Small intestine (tissue), 7 donors: Measurements from ENCODE around the gene ZWILCH. TPM values are rescaled to one million over a fixed set of nuclear protein-coding genes. Genes with fewer than 3 reads are reported as not detected.

Source experiments
- DNase-seq, 2 donors: peaks; one replicate each; pipeline versions ENCODE4 v3.0.0 to v3.0.0-alpha.2; 2013
- FAIRE-seq: peaks from 2 replicates; lab custom pipeline; 2012; peaks lifted over from hg19 to GRCh38; lab: Jason Lieb, UNC
- H3K27ac ChIP-seq, 3 donors: one replicate each; pipeline ENCODE4 v1.5.1; 2013; ENCODE audit warnings: low read length in 2 of 3, mild to moderate bottlenecking in 2 of 3, control low read depth in 1 of 3, inconsistent platforms in 1 of 3, low read depth in 1 of 3, moderate library complexity in 1 of 3
- H3K27me3 ChIP-seq, 3 donors: one replicate each; pipeline ENCODE4 v1.6.1; 2013; ENCODE audit warnings: low read length in 3 of 3, inconsistent platforms in 1 of 3; ENCODE audit not compliant: control insufficient read depth in 3 of 3, insufficient read depth in 3 of 3
- H3K36me3 ChIP-seq, 3 donors: one replicate each; pipeline ENCODE4 v1.6.1; 2013; ENCODE audit warnings: low read length in 3 of 3, inconsistent platforms in 1 of 3, low read depth in 1 of 3, mild to moderate bottlenecking in 1 of 3, moderate library complexity in 1 of 3; ENCODE audit not compliant: control insufficient read depth in 3 of 3, insufficient read depth in 2 of 3
- H3K4me1 ChIP-seq, 3 donors: one replicate each; pipeline ENCODE4 v1.6.1; 2013; ENCODE audit warnings: low read length in 2 of 3, inconsistent platforms in 1 of 3, low read depth in 1 of 3, mild to moderate bottlenecking in 1 of 3, moderate library complexity in 1 of 3; ENCODE audit not compliant: control insufficient read depth in 3 of 3, insufficient read depth in 2 of 3
- H3K4me3 ChIP-seq, 3 donors: one replicate each; pipeline ENCODE4 v1.5.1; 2013; ENCODE audit warnings: low read length in 3 of 3, control low read depth in 1 of 3, inconsistent platforms in 1 of 3, low read depth in 1 of 3, mild to moderate bottlenecking in 1 of 3, moderate library complexity in 1 of 3
- H3K9me3 ChIP-seq, 2 donors: one replicate each; pipeline ENCODE4 v1.6.1; 2013; ENCODE audit warnings: low read depth in 1 of 2, low read length in 1 of 2; ENCODE audit not compliant: control insufficient read depth in 2 of 2, insufficient read depth in 1 of 2
- WGBS, 3 donors: extraction: QIAGEN DNeasy Blood & Tissue Kit; methylation state at CpG; one replicate each; pipeline ENCODE4 v1.1.7; 2013; 5-methylcytosine and 5-hydroxymethylcytosine counted together
- polyA plus RNA-seq, 4 donors: library from polyadenylated mRNA; stranded (reverse) in 3 of 4; unstranded in 1 of 4; fragments of 200-250 nt in 3 of 4; fragments of 120-200 nt in 1 of 4; gene quantifications; one replicate each; pipeline versions ENCODE4 v1.2.1 to v1.2.3, GENCODE V29; 2013
- donor health status: healthy with polysubstance abuse.
- donor health status: control.
- donor health status: control.
- donor health status: Bipolar disorder and iron deficiency.
- donor health status: healthy.

ZWILCH gene
- polyA plus RNA-seq, 4 donors = 2.5 to 13.1 (median 8.5) TPM

DNA sequence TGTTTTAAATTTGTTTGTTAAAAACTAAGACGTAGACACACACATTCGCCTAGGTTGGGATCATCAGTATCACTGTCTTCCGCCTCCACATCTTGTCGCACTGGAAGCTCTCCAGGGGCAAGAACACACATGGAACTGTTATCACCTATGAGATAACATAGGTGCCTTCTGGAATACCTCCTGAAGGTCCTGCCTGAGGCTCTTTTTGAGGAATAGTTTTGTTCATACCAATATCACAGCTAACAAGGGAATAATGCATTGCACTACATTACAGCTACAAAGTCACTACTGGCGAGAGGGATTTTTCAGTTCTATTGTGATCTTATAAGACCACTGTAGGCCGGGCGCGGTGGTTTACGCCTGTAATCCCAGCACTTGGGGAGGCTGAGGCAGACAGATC is 29.9 kb downstream of the ZWILCH start:
- no peaks in the 10 kb centered on the region for H3K9me3 ChIP-seq
- H3K4me1 ChIP-seq = no peaks in the 10 kb centered on the region
- FAIRE-seq (no peak), DNase-seq (no peak)
- no peak overlapping the region for H3K27ac ChIP-seq
- 89 to 92% (median 90%) methylated on average over 9 of the region's 9 CpGs for WGBS, 3 donors
- H3K27me3 ChIP-seq = no peaks in the 10 kb centered on the region
- peaks cover 0 to 10% (median 0%) of the 10 kb centered on the region in 3 donors for H3K36me3 ChIP-seq
- H3K4me3 ChIP-seq = no peak overlapping the region

DNA sequence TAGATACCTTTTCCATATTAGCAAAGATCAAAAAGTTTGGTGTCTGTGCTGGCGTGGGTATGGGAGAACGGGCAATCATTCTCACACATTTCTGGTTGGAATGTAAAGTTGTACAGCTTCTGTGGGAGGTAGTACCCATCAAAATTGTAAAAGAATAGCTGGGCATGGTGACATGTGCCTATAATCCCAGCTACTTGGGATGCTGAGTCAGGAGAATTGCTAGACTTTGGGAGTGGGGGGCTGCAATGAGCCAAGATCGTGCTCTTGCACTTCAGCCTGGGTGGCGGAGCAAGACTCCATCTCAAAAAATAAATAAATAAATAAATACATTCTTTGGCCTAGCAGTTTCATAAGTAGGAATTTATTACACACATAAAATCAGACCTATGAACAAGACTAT is 37.8 kb downstream of the ZWILCH start:
- DNase-seq (no peak), FAIRE-seq (no peak)
- 96 to 100% (median 99%) methylated on average over 4 of the region's 4 CpGs for WGBS, 3 donors
- Histone ChIP-seq H3K27ac (no peak overlapping the region), H3K9me3 (no peaks in the 10 kb centered on the region), H3K4me3 (no peak overlapping the region), H3K36me3 (peaks cover 0 to 11% (median 0%) of the 10 kb centered on the region in 3 donors), H3K27me3 (no peaks in the 10 kb centered on the region), H3K4me1 (no peaks in the 10 kb centered on the region)

DNA sequence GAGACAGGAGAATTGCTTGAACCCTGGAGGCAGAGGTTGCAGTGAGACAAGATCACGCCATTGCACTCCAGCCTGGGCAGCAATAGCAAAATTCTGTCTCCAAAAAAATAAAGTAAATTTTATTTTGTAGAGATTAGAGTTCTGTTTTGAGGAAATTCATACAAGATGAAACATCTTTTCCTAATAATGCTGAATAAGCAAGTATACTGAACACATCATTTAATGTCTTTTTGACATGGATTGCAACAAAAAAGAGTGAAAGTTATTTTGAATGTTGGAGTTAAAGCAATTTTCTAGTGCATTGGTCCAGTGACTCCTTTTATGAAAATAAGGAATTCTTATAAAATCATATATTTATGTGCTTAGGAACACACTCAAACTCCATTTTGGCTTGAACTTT is 40.1 kb downstream of the ZWILCH start:
- DNase-seq (no peak), FAIRE-seq (no peak)
- Histone ChIP-seq H3K27me3 (no peaks in the 10 kb centered on the region), H3K36me3 (peaks cover 0 to 13% (median 0%) of the 10 kb centered on the region in 3 donors), H3K9me3 (no peaks in the 10 kb centered on the region), H3K4me1 (no peaks in the 10 kb centered on the region), H3K4me3 (no peak overlapping the region), H3K27ac (no peak overlapping the region)
- WGBS, 3 donors = 96 to 100% (median 100%) methylated on average over 1 of the region's 1 CpG

DNA sequence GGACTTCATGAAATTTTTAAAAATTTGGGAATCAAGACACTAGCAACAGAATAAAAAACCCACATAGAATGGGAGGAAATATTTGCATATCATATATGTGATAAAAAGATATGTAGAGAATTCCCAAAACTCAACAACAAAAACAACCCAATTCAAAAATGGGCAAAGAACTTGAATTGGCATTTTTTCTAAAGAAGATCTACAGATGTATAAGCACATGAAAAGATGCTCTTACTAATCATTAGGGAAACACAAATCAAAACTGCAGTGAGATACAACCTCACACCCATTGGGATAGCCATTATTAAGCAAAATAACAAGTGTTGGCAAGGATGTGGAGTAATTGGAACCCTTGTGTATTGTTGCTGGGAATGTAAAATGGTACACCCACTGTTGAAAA is 50.6 kb downstream of the ZWILCH start:
- H3K9me3 ChIP-seq = peaks cover 0 to 4% of the 10 kb centered on the region in 2 donors
- no peaks in the 10 kb centered on the region for H3K27me3 ChIP-seq
- H3K36me3 ChIP-seq = peaks cover 0 to 2% (median 0%) of the 10 kb centered on the region in 3 donors
- no peaks in the 10 kb centered on the region for H3K4me1 ChIP-seq
- DNase-seq (no peak), FAIRE-seq (no peak)
- no peak overlapping the region for H3K27ac ChIP-seq
- H3K4me3 ChIP-seq = no peak overlapping the region

DNA sequence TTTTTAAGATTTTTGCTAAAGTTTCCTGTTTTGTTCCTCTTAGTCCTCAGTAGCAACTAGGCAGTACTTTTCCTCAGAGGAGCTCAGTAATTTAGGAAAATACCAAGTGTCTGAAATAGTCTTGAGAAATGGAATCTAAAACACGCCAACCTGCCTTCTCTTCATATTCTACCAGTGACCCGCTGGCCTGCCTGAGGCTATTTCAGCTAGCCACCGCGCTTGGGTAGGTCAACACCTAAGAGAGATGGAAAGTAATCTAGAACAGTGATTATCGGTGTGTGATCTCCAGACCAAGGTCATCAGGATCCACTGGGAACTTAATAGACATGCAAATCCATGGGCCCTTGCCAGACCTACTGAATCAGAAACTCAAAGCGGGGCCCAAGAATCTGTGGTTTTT is 53.1 kb downstream of the ZWILCH start:
- no peaks in the 10 kb centered on the region for H3K36me3 ChIP-seq
- H3K9me3 ChIP-seq = peaks cover 0 to 4% of the 10 kb centered on the region in 2 donors
- FAIRE-seq = no peak
- H3K4me3 ChIP-seq = no peak overlapping the region
- no peaks in the 10 kb centered on the region for H3K27me3 ChIP-seq
- 92 to 98% (median 96%) methylated on average over 6 of the region's 6 CpGs for WGBS, 3 donors
- H3K4me1 ChIP-seq = no peaks in the 10 kb centered on the region
- H3K27ac ChIP-seq = no peak overlapping the region
- no peak for DNase-seq

DNA sequence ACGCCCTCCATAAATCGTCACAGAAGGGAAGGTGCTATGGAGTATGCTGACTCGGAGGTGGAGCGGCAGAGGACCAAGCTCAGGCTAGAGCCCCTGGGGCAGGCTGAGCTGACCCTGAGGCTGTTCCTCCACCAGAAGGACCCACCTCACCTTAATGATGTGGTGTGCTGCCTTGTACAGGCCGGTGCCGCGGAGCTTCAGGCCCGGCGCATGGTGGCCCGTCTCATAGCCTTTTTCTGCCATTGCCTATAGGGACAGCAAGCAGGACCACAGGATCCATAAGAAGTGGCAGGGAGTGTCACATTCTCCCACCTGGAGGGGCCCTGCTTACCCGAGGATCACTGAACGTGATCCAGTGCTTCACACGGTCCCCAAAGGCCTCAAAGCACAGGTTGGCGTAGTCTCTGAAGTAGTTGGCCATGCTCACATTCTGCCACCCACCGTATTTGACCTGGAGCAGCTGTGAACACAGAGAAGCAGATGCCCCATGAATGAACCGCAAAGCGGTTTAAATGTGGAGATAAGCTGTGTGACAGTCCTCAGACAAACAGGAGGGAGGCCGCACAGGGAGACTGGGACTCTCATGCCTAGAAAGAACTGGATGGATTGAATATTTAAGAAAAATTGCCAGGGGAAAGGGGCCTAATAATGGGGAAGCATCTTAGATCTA is 55.9 kb downstream of the ZWILCH start:
- no peak overlapping the region for H3K27ac ChIP-seq
- no peaks in the 10 kb centered on the region for H3K4me1 ChIP-seq
- H3K4me3 ChIP-seq = no peak overlapping the region
- H3K27me3 ChIP-seq = no peaks in the 10 kb centered on the region
- H3K9me3 ChIP-seq = peaks cover 0 to 4% of the 10 kb centered on the region in 2 donors
- H3K36me3 ChIP-seq = no peaks in the 10 kb centered on the region
- WGBS, 3 donors = 91 to 93% (median 91%) methylated on average over 18 of the region's 18 CpGs
- DNase-seq (no peak), FAIRE-seq (no peak)

DNA sequence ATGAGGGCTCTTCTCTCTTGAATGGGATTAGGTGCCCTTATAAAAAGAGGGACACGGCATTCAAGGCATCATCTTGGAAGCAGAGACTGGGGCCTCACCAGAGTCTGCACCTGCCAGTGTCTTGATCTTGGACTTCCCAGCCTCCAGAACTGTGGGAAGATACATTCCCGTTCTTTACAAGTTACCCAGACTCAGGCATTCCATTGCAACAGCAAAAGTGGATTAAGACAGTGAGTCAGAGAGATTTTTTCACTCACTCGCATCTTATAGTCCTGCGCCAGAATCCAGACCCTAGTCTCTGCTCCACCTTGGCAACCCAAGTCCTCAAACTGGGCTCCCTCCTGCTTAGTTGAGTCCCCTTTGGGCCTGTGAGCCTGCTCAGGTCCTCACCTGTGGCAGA is 58.0 kb downstream of the ZWILCH start:
- no peaks in the 10 kb centered on the region for H3K36me3 ChIP-seq
- no peak for FAIRE-seq

DNA sequence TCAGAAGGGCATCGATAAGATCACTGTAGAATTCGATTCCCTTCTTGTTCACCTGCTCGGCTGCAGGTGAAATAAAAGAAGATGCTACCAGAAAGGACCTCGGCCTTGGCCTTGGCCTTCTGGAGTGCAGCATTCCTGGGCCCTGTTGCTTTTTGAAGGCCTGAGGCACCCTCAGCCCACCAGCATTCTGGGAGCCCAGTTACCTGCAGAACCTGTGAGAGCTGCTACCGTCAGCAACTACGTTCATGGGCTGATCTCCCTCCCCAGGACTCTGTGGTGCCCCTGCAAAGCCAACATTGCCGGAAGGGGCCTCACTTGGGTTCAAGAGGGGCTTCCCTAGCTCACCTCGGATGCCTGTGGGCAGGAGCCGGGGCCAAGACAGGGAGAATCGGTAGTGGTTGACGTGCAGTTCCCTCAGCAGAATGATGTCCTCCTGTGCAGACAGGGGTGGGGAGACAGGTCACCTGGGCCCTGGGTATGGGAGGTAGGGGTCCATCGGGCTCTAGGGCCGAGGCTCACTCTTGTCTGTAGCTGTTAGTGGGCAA is 58.5 kb downstream of the ZWILCH start:
- FAIRE-seq (no peak), DNase-seq (no peak)
- no peaks in the 10 kb centered on the region for H3K4me1 ChIP-seq
- WGBS, 3 donors = 93% methylated on average over 13 of the region's 13 CpGs
- no peak overlapping the region for H3K27ac ChIP-seq
- H3K27me3 ChIP-seq = no peaks in the 10 kb centered on the region
- no peak overlapping the region for H3K4me3 ChIP-seq
- H3K36me3 ChIP-seq = no peaks in the 10 kb centered on the region
- no peaks in the 10 kb centered on the region for H3K9me3 ChIP-seq

More for the DNA sequence above, 58.0 kb downstream of the ZWILCH start:
- Histone ChIP-seq H3K4me3 (no peak overlapping the region), H3K27me3 (no peaks in the 10 kb centered on the region), H3K9me3 (no peaks in the 10 kb centered on the region), H3K27ac (no peak overlapping the region), H3K4me1 (no peaks in the 10 kb centered on the region)
- 88 to 95% (median 90%) methylated on average over 4 of the region's 4 CpGs for WGBS, 3 donors
- DNase-seq = no peak
